Suprapubic skin (tissue), 4 donors: ENCODE data around the gene COASY. TPM values are rescaled to one million over a fixed set of nuclear protein-coding genes. Genes with fewer than 3 reads are reported as not detected.

ENCODE experiments used
- DNase-seq, 2 donors: peaks; one replicate each; pipeline ENCODE4 v3.0.0-alpha.2; 2019; ENCODE audit warnings: low spot score in 2 of 2
- H3K27ac ChIP-seq: fragments of 200-600 bp; sonication (generic); one replicate; pipeline ENCODE4 v1.5.1; 2019
- H3K27me3 ChIP-seq: fragments of 200-600 bp; sonication (generic); one replicate; pipeline ENCODE4 v1.5.1; 2019
- H3K36me3 ChIP-seq: fragments of 200-600 bp; sonication (generic); one replicate; pipeline ENCODE4 v1.5.1; 2019
- H3K4me1 ChIP-seq: fragments of 200-600 bp; sonication (generic); one replicate; pipeline ENCODE4 v1.5.1; 2019
- H3K4me3 ChIP-seq: fragments of 200-600 bp; sonication (generic); one replicate; pipeline ENCODE4 v1.5.1; 2019; ENCODE audit warnings: mild to moderate bottlenecking
- H3K9me3 ChIP-seq: fragments of 200-600 bp; sonication (generic); one replicate; pipeline ENCODE4 v1.5.1; 2019
- CTCF ChIP-seq, 2 donors: fragments of 200-600 bp in 1 of 2; fragments of 450-650 bp in 1 of 2; sonication (generic) in 1 of 2; IDR thresholded peaks; one replicate each; pipeline ENCODE4 v1.5.1; 2016 to 2019; ENCODE audit warnings: antibody characterized with exemption in 2 of 2, mild to moderate bottlenecking in 1 of 2, moderate library complexity in 1 of 2
- EP300 ChIP-seq: sonication (generic); formaldehyde crosslinking; IDR thresholded peaks from one replicate; pipeline ENCODE4 v1.6.1; 2017; ENCODE audit warnings: antibody characterized with exemption
- POLR2A ChIP-seq, 2 donors: fragments of 450-650 bp; IDR thresholded peaks; one replicate each; pipeline ENCODE4 v1.6.1; 2017; ENCODE audit warnings: antibody characterized with exemption in 2 of 2, mild to moderate bottlenecking in 2 of 2, moderate library complexity in 2 of 2
- POLR2AphosphoS5 ChIP-seq, 3 donors: sonication (generic); formaldehyde crosslinking; IDR thresholded peaks; one replicate each; pipeline ENCODE4 v1.6.1; 2017; ENCODE audit warnings: antibody characterized with exemption in 3 of 3
- WGBS: methylation state at CpG from one replicate; pipeline ENCODE4 v1.1.5; 2018; 5-methylcytosine and 5-hydroxymethylcytosine counted together
- total RNA-seq, 4 donors: library from RNA; depleted of rRNA; stranded (reverse); fragments of >200 nt; gene quantifications; one replicate each; pipeline ENCODE4 v1.1.0, GENCODE V29; 2016

The COASY gene
- total RNA-seq, 4 donors from 2014 or later: 41.1 to 54.0 (median 46.0) TPM

GRCh38 chr17:42562388-42563142, 617 bp downstream of the COASY start:
- Histone ChIP-seq H3K36me3 (peaks cover 20% of the 10 kb centered on the region), H3K27me3 (no peaks in the 10 kb centered on the region), H3K27ac (peak overlapping the region; percentile 87), H3K4me1 (peaks cover 60% of the 10 kb centered on the region), H3K4me3 (peak overlapping the region; percentile 90), H3K9me3 (no peaks in the 10 kb centered on the region)
- 8% methylated on average over 14 of the region's 48 CpGs for WGBS
- DNase-seq: peak in 1 of 2 donors; percentile 82
- TF ChIP-seq EP300: no peak
- TF ChIP-seq POLR2AphosphoS5 (IDR thresholded peaks at IDR 0.05): no peak
- no peak for TF ChIP-seq POLR2A (IDR thresholded peaks at IDR 0.05)
- no peak for TF ChIP-seq CTCF (IDR thresholded peaks at IDR 0.05)

GRCh38 chr17:42563143-42563509, 1.2 kb downstream of the COASY start:
- Histone ChIP-seq H3K36me3 (peaks cover 20% of the 10 kb centered on the region), H3K4me3 (peak overlapping the region; percentile 90), H3K27me3 (no peaks in the 10 kb centered on the region), H3K9me3 (no peaks in the 10 kb centered on the region), H3K4me1 (peaks cover 65% of the 10 kb centered on the region), H3K27ac (peak overlapping the region; percentile 87)
- 75% methylated on average over 4 of the region's 14 CpGs for WGBS
- TF ChIP-seq CTCF (IDR thresholded peaks at IDR 0.05) (no peak), EP300 (no peak), POLR2AphosphoS5 (IDR thresholded peaks at IDR 0.05) (no peak), POLR2A (IDR thresholded peaks at IDR 0.05) (no peak)
- no peak for DNase-seq

- Histone ChIP-seq H3K4me1 (peaks cover 69% of the 10 kb centered on the region), H3K9me3 (no peaks in the 10 kb centered on the region)
Observed at GRCh38 chr17:42563543-42563942, 1.6 kb downstream of the COASY start.

GRCh38 chr17:42563950-42564349, 2.0 kb downstream of the COASY start:
- no peaks in the 10 kb centered on the region for H3K9me3 ChIP-seq
- H3K36me3 ChIP-seq: peaks cover 27% of the 10 kb centered on the region
- H3K4me3 ChIP-seq: no peak overlapping the region
- no peak for DNase-seq
- H3K27ac ChIP-seq: peak overlapping the region; percentile 45
- peaks cover 73% of the 10 kb centered on the region for H3K4me1 ChIP-seq
- WGBS: 90% methylated on average over 9 of the region's 9 CpGs
- H3K27me3 ChIP-seq: no peaks in the 10 kb centered on the region
- TF ChIP-seq EP300 (no peak), POLR2A (IDR thresholded peaks at IDR 0.05) (no peak), CTCF (IDR thresholded peaks at IDR 0.05) (no peak), POLR2AphosphoS5 (IDR thresholded peaks at IDR 0.05) (no peak)

More at GRCh38 chr17:42563543-42563942, 1.6 kb downstream of the COASY start:
- H3K4me3 ChIP-seq: peak overlapping the region; percentile 90
- H3K27me3 ChIP-seq: no peaks in the 10 kb centered on the region
- WGBS: 13% methylated on average over 1 of the region's 1 CpG
- H3K36me3 ChIP-seq: peaks cover 22% of the 10 kb centered on the region
- TF ChIP-seq POLR2A (IDR thresholded peaks at IDR 0.05) (no peak), EP300 (no peak), CTCF (IDR thresholded peaks at IDR 0.05) (no peak), POLR2AphosphoS5 (IDR thresholded peaks at IDR 0.05) (no peak)
- peak overlapping the region; percentile 87 for H3K27ac ChIP-seq
- no peak for DNase-seq

GRCh38 chr17:42564815-42565522, 3.0 kb downstream of the COASY start:
- no peak overlapping the region for H3K27ac ChIP-seq

More at GRCh38 chr17:42564815-42565522, 3.0 kb downstream of the COASY start:
- no peaks in the 10 kb centered on the region for H3K27me3 ChIP-seq
- TF ChIP-seq CTCF (IDR thresholded peaks at IDR 0.05) (no peak), POLR2A (IDR thresholded peaks at IDR 0.05) (no peak)
- H3K4me1 ChIP-seq: peaks cover 70% of the 10 kb centered on the region
- no peaks in the 10 kb centered on the region for H3K9me3 ChIP-seq
- no peak for DNase-seq
- peaks cover 37% of the 10 kb centered on the region for H3K36me3 ChIP-seq
- no peak overlapping the region for H3K4me3 ChIP-seq
- WGBS: 90% methylated on average over 13 of the region's 15 CpGs
